NCI-H748 (cell line): ENCODE results near the gene CTDP1.
A peak's percentile ranks its signal among the peaks of the same experiment; 100 is the strongest.

Source experiments
- DNase-seq: peaks from one replicate; lab custom pipeline; 2025; ENCODE audit not compliant: unreplicated experiment; lab: John Stamatoyannopoulos, UW

Gene CTDP1

DNA sequence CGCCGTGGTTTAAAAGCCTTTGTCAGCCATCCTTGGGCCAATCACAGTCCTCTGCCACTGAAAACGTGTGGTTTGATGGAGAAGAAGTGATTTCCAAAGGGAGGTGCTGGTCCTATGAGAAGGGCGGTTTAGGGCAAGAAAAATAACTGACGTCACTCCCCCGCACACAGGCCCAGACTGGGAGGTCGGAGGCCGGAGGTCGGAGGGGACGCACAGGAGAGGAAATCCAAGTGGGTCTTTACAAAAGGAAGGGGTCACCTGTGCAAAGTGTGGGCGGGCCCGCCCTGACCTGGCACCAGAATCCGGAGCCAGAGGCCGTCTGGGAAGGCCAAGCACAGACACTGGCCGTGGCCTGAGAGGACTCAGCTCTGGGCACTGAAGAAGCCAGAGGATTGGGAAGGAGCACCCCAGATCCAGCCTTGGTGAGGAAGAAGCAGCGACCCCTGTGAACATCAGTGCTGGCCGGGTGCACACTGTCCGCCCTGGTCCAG, 100.1 kb downstream of the CTDP1 start:
- DNase-seq = no peak

- no peak for DNase-seq
Measured at GRCh38 chr18:79780547-79780946, 100.9 kb downstream of the CTDP1 start.

DNA sequence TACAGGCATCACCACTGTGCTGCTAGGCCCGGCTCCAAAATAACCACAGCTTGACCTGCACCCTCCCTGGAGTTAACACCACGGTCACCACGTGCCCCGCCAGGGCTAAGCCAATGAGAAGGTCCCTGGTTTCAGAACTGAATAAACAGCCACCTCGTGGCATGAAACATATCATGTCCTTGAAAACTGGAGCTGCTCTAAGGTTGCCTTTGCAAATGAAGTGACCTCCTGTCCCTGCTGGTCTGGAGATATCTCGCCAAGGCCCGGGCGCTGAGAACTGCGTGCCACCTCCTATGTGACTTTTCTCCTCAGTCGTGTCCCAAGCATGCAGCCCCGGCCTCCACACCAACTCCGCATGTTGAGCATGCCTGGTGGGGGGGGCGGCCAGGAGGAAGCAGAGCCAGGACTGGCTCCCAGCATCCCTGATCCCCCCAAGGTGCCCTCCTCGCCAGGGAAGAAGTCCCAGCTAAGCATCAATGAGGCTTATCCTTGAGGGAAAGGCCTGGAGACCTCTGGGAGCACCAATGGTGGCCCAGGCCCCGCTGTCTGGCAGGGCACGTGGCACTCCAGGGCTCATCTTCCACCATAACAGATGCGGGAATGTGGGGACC, 101.8 kb downstream of the CTDP1 start:
- no peak for DNase-seq

- no peak for DNase-seq
Measured at GRCh38 chr18:79782566-79783308, 103.1 kb downstream of the CTDP1 start.

GRCh38 chr18:79784071-79784913, 104.7 kb downstream of the CTDP1 start:
- DNase-seq = peak; percentile 80

GRCh38 chr18:79784965-79785770, 105.6 kb downstream of the CTDP1 start:
- no peak for DNase-seq

DNA sequence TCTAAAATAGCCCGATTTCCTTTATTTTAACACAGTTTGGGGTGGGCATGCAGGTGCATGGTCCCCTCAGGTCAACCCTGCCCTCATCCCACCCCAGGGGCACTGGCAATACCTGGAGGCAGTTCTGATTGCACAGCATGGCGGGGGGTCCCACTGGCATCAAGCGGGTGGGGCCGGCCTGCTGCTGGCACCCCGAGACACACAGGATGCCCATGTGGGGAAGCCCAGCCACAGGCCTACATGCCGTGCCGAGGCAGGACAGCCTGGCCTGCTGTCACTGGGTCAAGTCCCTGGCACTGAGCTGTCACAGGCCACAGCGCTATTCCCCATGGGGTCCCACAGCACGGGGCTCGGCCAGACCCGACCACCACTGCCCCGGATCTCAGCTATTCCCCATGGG, 106.2 kb downstream of the CTDP1 start:
- no peak for DNase-seq

DNA sequence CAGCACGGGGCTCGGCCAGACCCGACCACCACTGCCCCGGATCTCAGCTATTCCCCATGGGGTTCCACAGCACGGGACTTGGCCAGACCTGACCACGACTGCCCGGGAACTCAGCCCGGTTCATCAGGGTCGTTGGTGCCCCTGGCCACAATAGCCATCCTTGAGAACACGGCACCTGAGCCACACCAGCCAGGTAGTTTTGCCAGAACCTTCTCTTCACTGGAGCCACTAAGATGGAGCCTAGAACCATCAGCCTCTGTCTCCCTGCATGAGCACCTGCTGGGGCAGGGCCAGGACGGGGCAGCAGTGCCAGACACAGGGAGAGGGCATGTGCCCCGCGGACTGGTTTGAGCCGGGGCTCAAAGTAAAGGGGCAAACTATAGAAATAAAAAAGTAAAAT, 106.7 kb downstream of the CTDP1 start:
- DNase-seq = no peak

DNA sequence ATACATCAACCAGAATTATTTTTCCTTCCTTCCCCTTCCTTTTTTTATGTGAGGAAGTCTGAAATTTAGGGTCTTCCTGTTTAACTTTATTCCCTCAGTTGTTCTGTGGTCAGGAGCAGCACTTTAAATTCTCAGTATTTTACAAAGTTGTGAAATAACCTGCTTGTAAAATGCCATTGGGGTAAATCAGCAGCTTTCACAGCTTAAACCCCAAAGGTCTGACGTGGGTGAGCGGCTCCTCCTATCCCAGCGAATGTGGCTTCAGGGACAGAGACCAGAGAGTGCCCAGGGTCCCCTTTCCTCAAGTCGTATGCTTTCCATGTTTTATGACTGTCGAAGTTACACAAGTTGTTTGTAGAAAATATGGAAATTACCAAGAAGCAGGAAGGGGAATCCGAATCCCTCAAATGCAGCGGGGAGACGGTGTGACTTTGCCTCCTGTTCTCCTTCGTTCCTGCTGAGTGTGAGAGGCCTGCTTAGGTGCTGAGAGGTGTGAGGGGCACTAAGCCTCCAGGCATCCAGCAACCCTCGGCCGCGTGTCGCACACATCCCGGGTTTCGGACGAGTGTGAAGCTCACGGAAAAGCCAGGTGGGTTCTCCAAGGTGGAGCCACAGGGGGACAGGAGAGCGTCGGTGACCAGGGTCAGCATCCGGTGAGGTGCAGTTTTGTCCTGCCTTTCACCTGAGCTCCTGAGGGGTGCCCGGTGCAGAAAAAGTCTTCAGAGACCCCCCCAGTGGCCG, 107.4 kb downstream of the CTDP1 start:
- no peak for DNase-seq

- no peak for DNase-seq
Measured at GRCh38 chr18:79787527-79787864, 107.9 kb downstream of the CTDP1 start.

- no peak for DNase-seq
Measured at GRCh38 chr18:79787865-79788733, 108.5 kb downstream of the CTDP1 start.

DNA sequence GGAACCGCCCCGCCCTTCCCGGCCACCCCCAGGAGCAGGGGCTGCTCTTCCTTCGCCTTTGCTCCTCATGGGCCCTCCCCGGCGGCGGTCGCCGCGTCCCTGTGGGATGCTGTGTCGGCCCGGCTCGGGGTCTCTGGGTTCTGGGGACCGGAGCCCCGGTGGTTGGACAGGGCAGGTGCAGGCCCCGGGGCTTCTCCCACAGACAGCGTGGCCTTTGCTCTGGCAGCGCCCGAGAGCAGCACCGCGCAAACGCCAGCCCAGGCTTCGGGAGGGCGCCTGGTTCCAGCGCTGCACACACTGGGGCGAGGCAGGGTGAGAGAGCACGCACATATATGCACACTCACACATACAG, 109.1 kb downstream of the CTDP1 start:
- no peak for DNase-seq

DNA sequence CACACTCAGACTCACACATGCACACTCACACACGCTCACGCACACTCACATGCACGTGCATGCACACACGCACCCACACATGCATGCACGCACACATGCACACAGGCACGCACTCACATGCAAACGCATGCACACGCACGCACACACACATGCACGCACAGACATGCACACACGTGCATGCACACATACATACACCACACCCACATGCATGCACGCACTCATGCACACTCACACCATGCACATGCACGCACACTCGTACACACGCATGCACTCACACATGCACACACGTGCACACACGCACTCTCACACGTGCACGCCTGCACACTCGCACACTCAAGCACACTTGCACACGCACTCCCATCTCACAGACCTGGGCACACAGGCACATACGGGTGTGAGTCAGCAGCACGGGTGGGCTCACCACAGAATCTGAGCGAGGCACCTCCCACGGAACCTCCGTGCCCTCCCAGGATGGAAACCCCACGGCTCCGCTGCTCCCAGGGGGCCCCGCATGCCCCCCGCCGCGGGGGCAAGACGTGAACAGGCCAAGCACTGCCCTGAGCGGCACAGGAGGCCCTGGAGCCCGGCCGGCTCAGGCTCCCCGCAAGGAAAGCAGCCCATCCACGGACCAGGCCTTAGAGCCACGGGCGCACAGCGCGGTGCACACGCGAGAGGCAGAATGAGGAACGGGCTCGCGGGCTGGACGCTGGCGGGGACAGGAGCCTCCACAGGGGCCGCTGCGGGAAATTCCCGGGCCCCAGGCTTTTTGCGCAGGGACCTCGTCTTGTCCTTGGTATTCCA, 109.7 kb downstream of the CTDP1 start:
- DNase-seq = no peak

DNA sequence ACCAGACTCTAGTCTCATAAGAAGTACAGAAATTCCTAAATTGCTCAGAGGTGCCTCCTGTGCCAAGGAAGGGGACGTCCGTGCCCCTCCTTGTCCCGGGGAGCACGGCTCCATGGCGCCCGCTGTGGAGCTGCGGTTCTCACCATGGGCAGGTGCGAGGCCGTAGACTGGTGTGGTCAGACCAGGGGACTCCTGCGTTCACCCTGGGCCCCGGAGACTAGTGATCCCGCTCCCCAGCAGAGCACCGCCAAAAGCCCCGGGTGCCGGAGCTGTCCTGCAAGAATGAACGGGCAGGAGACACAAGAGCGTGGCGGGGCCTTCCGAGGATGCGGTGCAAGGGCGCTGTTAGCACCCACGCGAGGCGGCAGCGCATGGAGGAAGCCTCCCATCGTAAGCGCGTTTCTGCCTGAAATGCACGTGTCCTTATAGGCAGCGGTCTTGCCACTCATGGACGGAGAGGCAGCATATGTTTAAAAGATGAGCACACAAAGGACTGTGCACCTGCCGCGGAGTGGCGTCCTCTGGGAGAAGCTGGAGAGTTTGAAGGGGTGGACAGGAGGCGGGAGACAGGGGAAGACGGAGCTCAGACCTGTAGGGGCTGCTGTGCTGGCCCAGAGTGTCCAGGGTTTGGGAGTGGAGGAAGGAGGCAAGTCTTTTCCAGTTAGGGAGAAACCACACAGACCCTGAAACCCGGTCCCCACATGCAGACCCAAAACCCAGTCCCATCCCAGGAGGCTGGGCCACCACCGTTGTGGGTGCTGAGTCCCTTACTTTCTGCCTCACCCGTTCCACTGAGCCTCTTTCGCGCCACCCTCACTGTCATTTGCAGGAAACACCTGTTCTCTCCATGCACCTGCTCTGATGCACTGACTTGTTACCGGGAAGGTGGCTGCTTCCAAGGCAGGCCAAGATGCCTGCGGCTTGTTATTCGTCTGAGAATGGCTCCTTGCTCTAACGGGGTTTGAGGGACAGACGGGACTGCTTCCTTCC, 110.6 kb downstream of the CTDP1 start:
- peak; percentile 78 for DNase-seq

DNA sequence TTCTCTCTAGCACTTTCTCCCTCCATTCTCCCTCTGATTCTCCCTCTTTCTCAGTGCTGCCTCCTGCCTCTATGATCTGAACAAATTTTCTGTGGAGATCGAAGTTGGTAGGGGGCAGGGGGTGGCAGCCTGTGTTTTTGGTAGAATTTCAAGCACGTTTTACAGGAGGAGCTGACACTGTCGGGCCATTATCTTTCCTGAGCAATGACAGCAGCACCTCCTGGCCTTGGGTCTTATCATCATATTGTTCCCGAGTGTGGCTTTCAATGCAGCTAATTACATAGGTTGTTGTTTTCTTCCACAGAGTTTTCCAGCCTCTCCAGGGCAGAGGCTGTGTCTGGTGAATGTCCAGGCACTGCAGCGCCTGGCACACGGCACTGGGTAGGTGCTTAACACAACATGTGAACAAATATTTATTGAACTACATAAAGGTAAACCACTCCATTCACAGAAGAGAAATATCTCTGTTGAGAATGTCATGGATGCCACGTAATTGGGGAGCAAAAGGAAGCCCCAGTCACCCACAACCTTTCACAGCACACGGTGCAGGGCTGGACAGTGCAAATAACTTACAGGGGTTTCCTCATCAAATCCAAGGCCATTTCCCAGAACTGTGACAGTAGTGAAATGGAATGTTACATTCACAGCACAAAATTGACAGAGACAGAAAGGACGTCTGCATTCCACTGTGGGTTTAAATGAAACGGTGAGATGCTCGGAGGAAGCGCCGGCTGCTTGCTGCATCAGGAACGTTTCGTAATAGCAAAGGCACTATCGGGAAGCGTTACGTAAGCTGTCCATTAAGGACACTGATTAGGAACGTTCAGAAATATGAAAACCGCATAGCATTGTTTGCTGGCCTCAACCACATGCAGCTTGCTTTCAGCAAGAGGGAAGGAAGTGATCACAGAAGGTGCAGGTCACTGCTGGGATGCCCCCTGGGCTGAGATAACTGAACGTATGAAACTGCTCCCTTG, 111.7 kb downstream of the CTDP1 start:
- peak; percentile 68 for DNase-seq
